WI38 (cell line): Measurements from ENCODE around the gene LHFPL6.

Source experiments
- H3K4me3 ChIP-seq: 2 replicates; pipeline ENCODE4 v1.5.1; 2011; ENCODE audit warnings: low read depth, mild to moderate bottlenecking, control low read depth, low read length
- CTCF ChIP-seq: IDR thresholded peaks from 2 replicates; pipeline ENCODE4 v1.5.1; 2012; ENCODE audit warnings: low read depth, mild to moderate bottlenecking, control low read depth, low read length

Gene LHFPL6

DNA sequence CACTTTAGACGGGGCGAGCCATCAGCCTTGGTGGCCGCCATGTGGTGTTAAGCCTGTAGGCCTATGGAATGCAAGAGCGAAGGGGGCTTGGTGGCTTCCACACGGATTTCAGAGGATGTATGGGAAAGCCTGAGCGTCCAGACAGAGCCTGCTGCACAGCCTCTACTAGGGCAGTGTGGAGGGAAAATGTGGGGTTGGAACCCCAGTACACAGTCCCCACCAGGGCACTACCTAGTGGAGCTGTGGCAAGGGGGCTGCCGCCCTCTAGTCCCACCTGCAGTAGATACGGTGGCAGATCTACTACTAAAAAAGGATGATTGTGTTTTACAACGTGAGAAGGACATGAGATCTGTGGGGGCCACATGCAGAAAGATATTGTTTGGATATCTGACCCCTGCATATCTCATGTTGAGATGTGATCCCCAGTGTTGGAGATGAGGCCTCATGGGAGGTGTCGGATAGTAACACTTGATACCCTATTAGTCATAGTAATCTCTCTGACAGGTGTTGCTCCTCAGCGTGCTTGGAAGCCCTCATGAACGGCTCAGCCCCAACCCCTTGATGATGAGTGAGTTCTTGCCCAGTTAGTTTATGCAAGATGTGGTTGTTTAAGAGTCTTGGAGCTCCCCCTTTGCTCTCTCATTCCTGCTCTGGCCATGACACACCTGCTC lies 45.6 kb downstream of the LHFPL6 start:
- no peak for TF ChIP-seq CTCF

DNA sequence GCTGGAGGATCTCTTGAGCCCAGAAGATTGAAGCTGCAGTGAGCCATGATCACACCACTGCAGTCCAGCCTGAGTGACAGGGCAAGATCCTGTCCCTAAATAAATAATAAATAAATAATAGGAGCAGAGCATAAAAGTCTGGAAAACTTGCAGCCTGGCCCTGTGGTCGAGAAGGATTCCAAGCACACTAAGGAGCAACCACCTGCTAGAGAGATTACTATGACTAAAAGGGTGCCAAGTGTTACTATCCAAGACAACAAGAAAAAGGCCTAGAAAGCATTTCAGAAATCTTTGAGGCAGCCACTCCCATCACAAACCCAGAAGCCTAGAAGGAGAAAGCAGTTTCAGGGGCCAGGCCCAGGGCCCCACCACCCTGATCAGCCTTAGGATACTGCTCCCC lies 46.1 kb downstream of the LHFPL6 start:
- no peak for TF ChIP-seq CTCF
- no peak overlapping the region for H3K4me3 ChIP-seq

More for the DNA sequence above, 45.6 kb downstream of the LHFPL6 start:
- no peak overlapping the region for H3K4me3 ChIP-seq

- no peak for TF ChIP-seq CTCF
These were observed 48.6 kb downstream of the LHFPL6 start for GRCh38 chr13:39554371-39554770.

GRCh38 chr13:39552246-39552645 lies 50.7 kb downstream of the LHFPL6 start:
- no peak for TF ChIP-seq CTCF
- no peak overlapping the region for H3K4me3 ChIP-seq

More at GRCh38 chr13:39554371-39554770, 48.6 kb downstream of the LHFPL6 start:
- no peak overlapping the region for H3K4me3 ChIP-seq

DNA sequence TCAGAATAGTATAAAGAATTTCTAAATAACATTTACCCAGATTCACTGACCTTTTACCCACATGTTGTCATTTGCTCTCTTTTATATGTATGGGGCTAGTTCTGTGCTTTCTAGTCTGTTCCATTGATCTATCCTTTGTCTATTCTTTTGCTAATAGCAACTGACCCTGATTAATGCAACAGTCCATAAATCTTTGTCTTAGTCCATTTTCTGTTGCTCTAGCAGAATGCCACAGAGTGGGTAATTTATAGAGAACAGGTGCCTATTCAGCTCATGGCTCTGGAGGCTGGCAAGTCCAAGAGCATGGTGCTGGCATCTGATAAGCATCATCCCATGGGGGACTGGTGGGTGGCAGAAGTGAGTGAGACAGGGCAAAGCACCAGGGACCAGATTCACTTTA lies 52.1 kb downstream of the LHFPL6 start:
- no peak overlapping the region for H3K4me3 ChIP-seq
- no peak for TF ChIP-seq CTCF

GRCh38 chr13:39547108-39547507 lies 55.9 kb downstream of the LHFPL6 start:
- no peak for TF ChIP-seq CTCF
- no peak overlapping the region for H3K4me3 ChIP-seq

GRCh38 chr13:39542361-39542760 lies 60.6 kb downstream of the LHFPL6 start:
- no peak for TF ChIP-seq CTCF
- no peak overlapping the region for H3K4me3 ChIP-seq
